ENCODE results near the gene PPP6R1. TPM values are rescaled to one million over a fixed set of nuclear protein-coding genes. Genes with fewer than 3 reads are reported as not detected.

Gene PPP6R1
- total and polyA plus RNA-seq, 4 donors: 37.3 to 86.3 (median 48.1) TPM

- ATAC-seq (ENCODE audit: insufficient read depth, low FRiP score) (no peak), DNase-seq (no peak)
- H3K36me3 ChIP-seq (ENCODE audit: control insufficient read depth in 4 of 4, insufficient read depth in 4 of 4, low read length in 4 of 4): peaks cover 6 to 68% (median 17%) of the 10 kb centered on the region in 4 donors
Observed at GRCh38 chr19:55228403-55229031, 30.3 kb downstream of the PPP6R1 start, which contains the start of gene TMEM86B. Gene TMEM86B, minus strand, starts transcription at chr19:55228763. Its CDS starts 22 bp downstream, at chr19:55228741.

GRCh38 chr19:55228015-55228391 lies 30.8 kb downstream of the PPP6R1 start:
- Histone ChIP-seq H3K9ac (ENCODE audit: insufficient read depth in 1 of 2, low read length in 2 of 2) (no peak overlapping the region), H3K4me3 (no peak overlapping the region), H3K9me3 (ENCODE audit: control insufficient read depth in 4 of 4, insufficient read depth in 3 of 4, low read length in 3 of 4) (no peaks in the 10 kb centered on the region), H3K4me1 (ENCODE audit: control insufficient read depth in 5 of 5, insufficient read depth in 5 of 5, low read length in 5 of 5) (no peaks in the 10 kb centered on the region), H3K36me3 (ENCODE audit: control insufficient read depth in 4 of 4, insufficient read depth in 4 of 4, low read length in 4 of 4) (peaks cover 6 to 68% (median 17%) of the 10 kb centered on the region in 4 donors), H3K27me3 (ENCODE audit: control insufficient read depth in 3 of 3, insufficient read depth in 3 of 3, low read length in 2 of 3) (no peaks in the 10 kb centered on the region), H3K27ac (ENCODE audit: low read depth in 1 of 2, low read length in 1 of 2) (no peak overlapping the region)
- ATAC-seq (ENCODE audit: insufficient read depth, low FRiP score) (no peak), DNase-seq (peak in 1 of 3 donors; percentile 8)
- WGBS, 2 donors: 83 to 84% methylated on average over 17 of the region's 17 CpGs
- TF ChIP-seq CTCF (IDR thresholded peaks at IDR 0.05; ENCODE audit: control extremely low read depth, extremely low read depth): no peak

More at GRCh38 chr19:55228403-55229031, 30.3 kb downstream of the PPP6R1 start, which contains the start of gene TMEM86B:
- no peak within 1 kb of the TSS for H3K4me3 ChIP-seq
- no peak for TF ChIP-seq CTCF (IDR thresholded peaks at IDR 0.05; ENCODE audit: control extremely low read depth, extremely low read depth)
- no peaks in the 10 kb centered on the region for H3K4me1 ChIP-seq (ENCODE audit: control insufficient read depth in 5 of 5, insufficient read depth in 5 of 5, low read length in 5 of 5)
- 91 to 94% methylated on average over 12 of the region's 12 CpGs for WGBS, 2 donors
- H3K9ac ChIP-seq (ENCODE audit: insufficient read depth in 1 of 2, low read length in 2 of 2): no peak within 1 kb of the TSS
- no peak within 1 kb of the TSS for H3K27ac ChIP-seq (ENCODE audit: low read depth in 1 of 2, low read length in 1 of 2)
- no peaks in the 10 kb centered on the region for H3K27me3 ChIP-seq (ENCODE audit: control insufficient read depth in 3 of 3, insufficient read depth in 3 of 3, low read length in 2 of 3)
- H3K9me3 ChIP-seq (ENCODE audit: control insufficient read depth in 4 of 4, insufficient read depth in 3 of 4, low read length in 3 of 4): no peaks in the 10 kb centered on the region

- Histone ChIP-seq H3K9me3 (ENCODE audit: control insufficient read depth in 4 of 4, insufficient read depth in 3 of 4, low read length in 3 of 4) (no peaks in the 10 kb centered on the region), H3K27ac (ENCODE audit: low read depth in 1 of 2, low read length in 1 of 2) (no peak overlapping the region), H3K9ac (ENCODE audit: insufficient read depth in 1 of 2, low read length in 2 of 2) (no peak overlapping the region), H3K36me3 (ENCODE audit: control insufficient read depth in 4 of 4, insufficient read depth in 4 of 4, low read length in 4 of 4) (peaks cover 1 to 62% (median 15%) of the 10 kb centered on the region in 4 donors), H3K27me3 (ENCODE audit: control insufficient read depth in 3 of 3, insufficient read depth in 3 of 3, low read length in 2 of 3) (no peaks in the 10 kb centered on the region), H3K4me3 (no peak overlapping the region), H3K4me1 (ENCODE audit: control insufficient read depth in 5 of 5, insufficient read depth in 5 of 5, low read length in 5 of 5) (no peaks in the 10 kb centered on the region)
- 93% methylated on average over 24 to 25 of the region's 25 CpGs for WGBS, 2 donors
- TF ChIP-seq CTCF (IDR thresholded peaks at IDR 0.05; ENCODE audit: control extremely low read depth, extremely low read depth): no peak
- DNase-seq (no peak), ATAC-seq (ENCODE audit: insufficient read depth, low FRiP score) (no peak)
Observed at GRCh38 chr19:55227241-55228014, 31.4 kb downstream of the PPP6R1 start.
